ENCODE results near the gene MTHFD1L. TPM values are rescaled to one million over a fixed set of nuclear protein-coding genes. Genes with fewer than 3 reads are reported as not detected.

The MTHFD1L gene
- total RNA-seq, 1 donor from 2014 or later: 107 TPM

DNA sequence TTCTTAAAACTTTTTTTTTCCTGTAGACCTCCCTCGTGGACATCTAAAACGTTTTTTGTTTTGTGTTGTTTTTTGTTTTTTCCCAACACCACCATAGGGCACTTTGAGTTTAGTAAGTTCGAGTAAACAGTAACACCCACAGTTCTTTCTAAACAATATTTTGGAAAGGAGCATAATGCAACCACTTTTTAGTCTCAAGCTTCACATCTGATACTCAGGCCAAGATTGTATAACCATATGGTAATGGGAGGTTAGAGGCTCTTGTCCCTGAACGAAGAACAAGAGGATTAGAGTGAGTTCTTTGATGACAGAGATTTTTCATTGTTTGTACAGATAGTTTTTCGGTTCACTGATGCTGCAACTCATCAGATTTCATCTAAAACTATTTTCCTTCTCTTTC lies 144.6 kb downstream of the MTHFD1L start:
- Mint-ChIP-seq H3K27me3 (ENCODE audit: low read depth, unreplicated experiment) (no peaks in the 10 kb centered on the region), H3K27ac (ENCODE audit: unreplicated experiment) (no peak overlapping the region)
- no peak for FAIRE-seq

DNA sequence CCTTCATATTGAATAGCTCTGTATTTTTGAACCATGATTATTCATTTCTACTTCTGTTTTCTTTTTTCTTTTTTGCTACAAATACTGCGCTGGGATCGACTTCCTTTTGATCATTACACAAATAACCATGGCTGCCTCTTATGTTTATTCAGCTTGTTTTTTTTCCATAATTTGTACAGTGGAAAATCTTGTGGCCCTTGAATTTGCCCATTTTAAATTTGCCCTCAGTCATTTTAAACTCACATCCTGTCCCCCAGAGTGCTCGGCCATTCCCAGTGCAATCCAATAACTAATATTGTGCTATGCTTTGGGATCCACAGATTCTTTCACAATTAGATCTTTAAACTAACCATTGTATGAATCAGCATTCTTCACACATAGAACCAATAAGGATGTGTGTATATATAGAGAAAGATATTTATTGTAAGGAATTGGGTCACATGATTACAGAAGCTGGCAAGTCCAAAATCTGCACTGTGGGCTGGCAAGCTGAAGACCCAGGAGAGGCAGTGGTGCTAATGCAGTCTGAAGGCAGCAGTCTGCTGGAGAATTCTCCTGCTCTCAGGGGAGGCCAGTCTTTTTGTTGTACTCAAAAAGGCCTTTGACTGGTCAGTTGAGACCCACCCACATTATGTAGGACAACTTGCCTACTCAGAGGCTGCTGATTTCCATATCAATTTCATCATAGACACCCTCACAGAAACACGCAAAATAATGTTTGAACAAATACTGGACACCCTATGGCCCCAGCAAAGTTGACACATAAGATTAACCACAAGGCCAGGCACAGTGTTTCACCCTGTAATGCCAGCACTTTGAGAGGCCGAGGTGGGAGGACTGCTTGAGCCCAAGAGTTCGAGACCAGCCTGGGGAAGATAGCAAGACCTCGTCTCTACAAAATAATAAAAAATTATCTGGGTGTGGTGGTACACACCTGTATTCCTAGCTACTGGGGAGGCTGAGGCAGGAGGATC lies 147.1 kb downstream of the MTHFD1L start:
- Histone ChIP-seq H3K27me3 (ENCODE audit: insufficient read depth, low read length) (no peaks in the 10 kb centered on the region), H3K79me2 (ENCODE audit: insufficient read depth, low read length) (no peaks in the 10 kb centered on the region), H3K27ac (ENCODE audit: low read depth, low read length) (peak overlapping the region; percentile 65), H2AFZ (ENCODE audit: low read depth, low read length) (no peak overlapping the region), H3K9ac (ENCODE audit: low read length) (peak overlapping the region; percentile 62), H3K4me2 (ENCODE audit: low read length) (peak overlapping the region; percentile 13), H3K9me3 (ENCODE audit: insufficient read depth, low read depth, low read length) (no peaks in the 10 kb centered on the region), H3K36me3 (ENCODE audit: insufficient read depth, low read length) (peaks cover 13% of the 10 kb centered on the region), H3K4me1 (ENCODE audit: insufficient read depth, low read length) (peaks cover 10% of the 10 kb centered on the region), H3K4me3 (ENCODE audit: insufficient read depth, low read depth, low read length) (no peak overlapping the region), H4K20me1 (ENCODE audit: insufficient read depth, low read length) (no peaks in the 10 kb centered on the region)
- DNase-seq (ENCODE audit: low read depth): peak; percentile 49
- TF ChIP-seq, protein P1, sequence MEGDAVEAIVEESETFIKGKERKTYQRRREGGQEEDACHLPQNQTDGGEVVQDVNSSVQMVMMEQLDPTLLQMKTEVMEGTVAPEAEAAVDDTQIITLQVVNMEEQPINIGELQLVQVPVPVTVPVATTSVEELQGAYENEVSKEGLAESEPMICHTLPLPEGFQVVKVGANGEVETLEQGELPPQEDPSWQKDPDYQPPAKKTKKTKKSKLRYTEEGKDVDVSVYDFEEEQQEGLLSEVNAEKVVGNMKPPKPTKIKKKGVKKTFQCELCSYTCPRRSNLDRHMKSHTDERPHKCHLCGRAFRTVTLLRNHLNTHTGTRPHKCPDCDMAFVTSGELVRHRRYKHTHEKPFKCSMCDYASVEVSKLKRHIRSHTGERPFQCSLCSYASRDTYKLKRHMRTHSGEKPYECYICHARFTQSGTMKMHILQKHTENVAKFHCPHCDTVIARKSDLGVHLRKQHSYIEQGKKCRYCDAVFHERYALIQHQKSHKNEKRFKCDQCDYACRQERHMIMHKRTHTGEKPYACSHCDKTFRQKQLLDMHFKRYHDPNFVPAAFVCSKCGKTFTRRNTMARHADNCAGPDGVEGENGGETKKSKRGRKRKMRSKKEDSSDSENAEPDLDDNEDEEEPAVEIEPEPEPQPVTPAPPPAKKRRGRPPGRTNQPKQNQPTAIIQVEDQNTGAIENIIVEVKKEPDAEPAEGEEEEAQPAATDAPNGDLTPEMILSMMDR (IDR thresholded peaks at IDR 0.05; ENCODE audit: insufficient read depth, low read depth, low read length): no peak
- TF ChIP-seq EZH2 (IDR thresholded peaks at IDR 0.05; ENCODE audit: insufficient read depth, low read length): no peak
- H3K9me3 Mint-ChIP-seq (ENCODE audit: unreplicated experiment): no peaks in the 10 kb centered on the region
- H3K4me1 Mint-ChIP-seq (ENCODE audit: low read depth, unreplicated experiment): peaks cover 17% of the 10 kb centered on the region
- no peak overlapping the region for H3K4me3 Mint-ChIP-seq (ENCODE audit: unreplicated experiment)
- no peak for FAIRE-seq
- H3K36me3 Mint-ChIP-seq (ENCODE audit: low read depth, unreplicated experiment): peaks cover 11% of the 10 kb centered on the region
- H3K27me3 Mint-ChIP-seq (ENCODE audit: low read depth, unreplicated experiment): no peaks in the 10 kb centered on the region
- H3K27ac Mint-ChIP-seq (ENCODE audit: unreplicated experiment): peak overlapping the region; percentile 35

More for the DNA sequence above, 144.6 kb downstream of the MTHFD1L start:
- H3K27me3 ChIP-seq (ENCODE audit: insufficient read depth, low read length): no peaks in the 10 kb centered on the region
- Mint-ChIP-seq H3K4me1 (ENCODE audit: low read depth, unreplicated experiment) (peaks cover 18% of the 10 kb centered on the region), H3K9me3 (ENCODE audit: unreplicated experiment) (no peaks in the 10 kb centered on the region), H3K4me3 (ENCODE audit: unreplicated experiment) (no peak overlapping the region), H3K36me3 (ENCODE audit: low read depth, unreplicated experiment) (peaks cover 15% of the 10 kb centered on the region)
- no peak overlapping the region for H2AFZ ChIP-seq (ENCODE audit: low read depth, low read length)
- TF ChIP-seq, protein P1 (IDR thresholded peaks at IDR 0.05; ENCODE audit: insufficient read depth, low read depth, low read length): no peak
- TF ChIP-seq EZH2 (IDR thresholded peaks at IDR 0.05; ENCODE audit: insufficient read depth, low read length): no peak
- H3K4me3 ChIP-seq (ENCODE audit: insufficient read depth, low read depth, low read length): no peak overlapping the region
- H4K20me1 ChIP-seq (ENCODE audit: insufficient read depth, low read length): no peaks in the 10 kb centered on the region
- DNase-seq (ENCODE audit: low read depth): no peak
- H3K9ac ChIP-seq (ENCODE audit: low read length): no peak overlapping the region
- no peaks in the 10 kb centered on the region for H3K9me3 ChIP-seq (ENCODE audit: insufficient read depth, low read depth, low read length)
- H3K36me3 ChIP-seq (ENCODE audit: insufficient read depth, low read length): peaks cover 10% of the 10 kb centered on the region
- peaks cover 15% of the 10 kb centered on the region for H3K4me1 ChIP-seq (ENCODE audit: insufficient read depth, low read length)
- H3K79me2 ChIP-seq (ENCODE audit: insufficient read depth, low read length): no peaks in the 10 kb centered on the region
- no peak overlapping the region for H3K27ac ChIP-seq (ENCODE audit: low read depth, low read length)
- H3K4me2 ChIP-seq (ENCODE audit: low read length): no peak overlapping the region

Measured in astrocyte (in vitro differentiated cells and primary cell).